WTC11 (cell line): ENCODE data around the gene TUNAR. TPM values are rescaled to one million over a fixed set of nuclear protein-coding genes. Genes with fewer than 3 reads are reported as not detected.
A peak's percentile ranks its signal among the peaks of the same experiment; 100 is the strongest.

Source experiments
- ATAC-seq: fragments of 200-7000 bp; cut with Tn5 transposase; 2 replicates; pipeline ENCODE4 v1.10.0; 2021; ENCODE audit warnings: mild to moderate bottlenecking, moderate library complexity
- CTCF ChIA-PET: fragments of 300-600 bp; sonication (Branson Sonifier 250); formaldehyde crosslinking; loops from one replicate; lab custom pipeline; 2021; ENCODE audit warnings: antibody characterized with exemption; lab: Charles Lee
- POLR2A ChIA-PET: fragments of 350-600 bp; sonication (Branson Sonifier 250); formaldehyde crosslinking; loops from one replicate; lab custom pipeline; 2021; ENCODE audit warnings: antibody characterized with exemption; lab: Charles Lee
- DNase-seq: peaks from one replicate; pipeline ENCODE4 v3.0.0; 2021; ENCODE audit warnings: low spot score
- H3K27ac Mint-ChIP-seq: 2 replicates; pipeline ENCODE4 v1.8.0; 2021; ENCODE audit warnings: mixed read lengths
- H3K27me3 Mint-ChIP-seq: 2 replicates; pipeline ENCODE4 v1.8.0; 2021; ENCODE audit warnings: low read depth, mild to moderate bottlenecking, moderate library complexity, mixed read lengths
- H3K36me3 Mint-ChIP-seq: 2 replicates; pipeline ENCODE4 v1.8.0; 2021; ENCODE audit warnings: mixed read lengths
- H3K4me1 Mint-ChIP-seq: 2 replicates; pipeline ENCODE4 v1.8.0; 2022; ENCODE audit warnings: mixed read lengths
- H3K4me3 Mint-ChIP-seq: 2 replicates; pipeline ENCODE4 v1.8.0; 2021; ENCODE audit warnings: mild to moderate bottlenecking, moderate library complexity, mixed read lengths
- H3K9me3 Mint-ChIP-seq: 2 replicates; pipeline ENCODE4 v1.8.0; 2021; ENCODE audit warnings: mixed read lengths
- EMX1 ChIP-seq: fragments of 250-450 bp; sonication (Bioruptor Pico); IDR thresholded peaks from 2 replicates; pipeline ENCODE4 v1.8.0; 2021; ENCODE audit warnings: mild to moderate bottlenecking
- ETV6 ChIP-seq: sonication (generic); formaldehyde crosslinking; IDR thresholded peaks from 2 replicates; pipeline ENCODE4 v1.8.1; 2022; ENCODE audit warnings: mild to moderate bottlenecking, missing genetic modification reagents
- MYBL2 ChIP-seq: sonication (generic); formaldehyde crosslinking; IDR thresholded peaks from 2 replicates; pipeline ENCODE4 v1.8.1; 2023; ENCODE audit warnings: mild to moderate bottlenecking, moderate library complexity, missing genetic modification reagents
- NFE2L1 ChIP-seq: sonication (generic); formaldehyde crosslinking; IDR thresholded peaks from 2 replicates; pipeline ENCODE4 v1.8.1; 2023; ENCODE audit warnings: missing genetic modification reagents
- ZNF121 ChIP-seq: sonication (generic); formaldehyde crosslinking; IDR thresholded peaks from 2 replicates; pipeline ENCODE4 v1.8.0; 2023; ENCODE audit warnings: missing genetic modification reagents
- ZNF396 ChIP-seq: fragments of 250-450 bp; sonication (Bioruptor Pico); IDR thresholded peaks from 2 replicates; pipeline ENCODE4 v1.8.0; 2021; ENCODE audit warnings: mild to moderate bottlenecking, moderate library complexity, borderline replicate concordance
- ZNF423 ChIP-seq: fragments of 250-450 bp; sonication (Bioruptor Pico); IDR thresholded peaks from 2 replicates; pipeline ENCODE4 v2.1.2; 2022; ENCODE audit warnings: mild to moderate bottlenecking, moderate library complexity
- total RNA-seq: library from RNA; stranded (reverse); gene quantifications from 3 replicates; pipeline ENCODE4 v1.2.3, GENCODE V29; 2021
- TF ChIP-seq, protein P1 (sequence below): fragments of 250-450 bp; sonication (Bioruptor Pico); IDR thresholded peaks from 2 replicates; pipeline ENCODE4 v1.8.0; 2021; ENCODE audit warnings: mild to moderate bottlenecking
- TF ChIP-seq, protein P2 (sequence below): sonication (generic); formaldehyde crosslinking; IDR thresholded peaks from 2 replicates; pipeline ENCODE4 v1.8.1; 2023; ENCODE audit warnings: mild to moderate bottlenecking, missing genetic modification reagents, borderline replicate concordance
- TF ChIP-seq, protein P3 (sequence below): sonication (generic); formaldehyde crosslinking; IDR thresholded peaks from 2 replicates; pipeline ENCODE4 v1.8.0; 2022; ENCODE audit warnings: missing genetic modification reagents
- TF ChIP-seq, protein P4 (sequence below): sonication (generic); formaldehyde crosslinking; IDR thresholded peaks from 2 replicates; pipeline ENCODE4 v1.8.1; 2023; ENCODE audit warnings: mild to moderate bottlenecking, missing genetic modification reagents
- TF ChIP-seq, protein P5 (sequence below): sonication (generic); formaldehyde crosslinking; IDR thresholded peaks from 2 replicates; pipeline ENCODE4 v1.8.0; 2023; ENCODE audit warnings: missing genetic modification reagents
- TF ChIP-seq, protein P6 (sequence below): sonication (generic); formaldehyde crosslinking; IDR thresholded peaks from 2 replicates; pipeline ENCODE4 v1.8.1; 2023; ENCODE audit warnings: mild to moderate bottlenecking, missing genetic modification reagents, moderate library complexity
- TF ChIP-seq, protein P7 (sequence below): sonication (generic); formaldehyde crosslinking; IDR thresholded peaks from 2 replicates; pipeline ENCODE4 v1.8.1; 2022; ENCODE audit warnings: mild to moderate bottlenecking, moderate library complexity, missing genetic modification reagents

Gene TUNAR
- total RNA-seq, 1 experiment from 2014 or later, result 36.3 TPM

DNA sequence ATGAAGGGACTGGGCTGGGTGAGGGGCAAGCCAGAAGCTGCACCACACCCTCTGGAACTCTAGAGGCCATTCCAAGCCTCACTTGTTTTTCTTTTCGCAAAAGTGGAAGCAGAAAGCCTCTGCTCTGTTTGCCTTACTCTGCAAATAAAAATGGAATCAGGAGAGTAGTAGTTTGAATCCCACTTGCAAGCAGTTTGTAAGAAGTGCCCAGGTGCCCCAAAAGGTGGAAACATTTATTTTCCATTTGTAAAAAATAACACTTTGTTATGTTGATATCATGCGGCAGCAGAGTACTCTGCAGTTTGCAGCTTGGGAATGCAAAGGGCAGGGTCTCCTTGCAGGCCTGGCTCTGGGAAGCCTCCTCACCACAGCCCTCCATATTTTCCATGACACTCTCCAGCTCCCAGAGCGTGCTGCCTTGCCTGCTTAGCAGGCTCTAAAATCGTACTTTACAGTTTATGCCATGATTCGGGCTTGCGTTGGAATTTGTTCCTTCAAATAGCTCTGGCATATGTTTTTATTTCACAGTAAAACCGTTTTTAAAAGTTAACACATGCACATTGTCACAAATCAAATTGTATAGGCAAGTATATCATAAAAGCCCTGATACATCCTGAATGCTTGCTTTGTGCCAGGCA, 20.0 kb downstream of the TUNAR start (continued):
- TF ChIP-seq, protein P1, sequence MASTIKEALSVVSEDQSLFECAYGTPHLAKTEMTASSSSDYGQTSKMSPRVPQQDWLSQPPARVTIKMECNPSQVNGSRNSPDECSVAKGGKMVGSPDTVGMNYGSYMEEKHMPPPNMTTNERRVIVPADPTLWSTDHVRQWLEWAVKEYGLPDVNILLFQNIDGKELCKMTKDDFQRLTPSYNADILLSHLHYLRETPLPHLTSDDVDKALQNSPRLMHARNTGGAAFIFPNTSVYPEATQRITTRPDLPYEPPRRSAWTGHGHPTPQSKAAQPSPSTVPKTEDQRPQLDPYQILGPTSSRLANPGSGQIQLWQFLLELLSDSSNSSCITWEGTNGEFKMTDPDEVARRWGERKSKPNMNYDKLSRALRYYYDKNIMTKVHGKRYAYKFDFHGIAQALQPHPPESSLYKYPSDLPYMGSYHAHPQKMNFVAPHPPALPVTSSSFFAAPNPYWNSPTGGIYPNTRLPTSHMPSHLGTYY (CRISPR knock-in tag), result no peak
- TF ChIP-seq EMX1 (CRISPR knock-in tag), result no peak
- TF ChIP-seq ETV6 (CRISPR knock-in tag), result no peak
- no peak for TF ChIP-seq ZNF423 (CRISPR knock-in tag)
- TF ChIP-seq, protein P2, sequence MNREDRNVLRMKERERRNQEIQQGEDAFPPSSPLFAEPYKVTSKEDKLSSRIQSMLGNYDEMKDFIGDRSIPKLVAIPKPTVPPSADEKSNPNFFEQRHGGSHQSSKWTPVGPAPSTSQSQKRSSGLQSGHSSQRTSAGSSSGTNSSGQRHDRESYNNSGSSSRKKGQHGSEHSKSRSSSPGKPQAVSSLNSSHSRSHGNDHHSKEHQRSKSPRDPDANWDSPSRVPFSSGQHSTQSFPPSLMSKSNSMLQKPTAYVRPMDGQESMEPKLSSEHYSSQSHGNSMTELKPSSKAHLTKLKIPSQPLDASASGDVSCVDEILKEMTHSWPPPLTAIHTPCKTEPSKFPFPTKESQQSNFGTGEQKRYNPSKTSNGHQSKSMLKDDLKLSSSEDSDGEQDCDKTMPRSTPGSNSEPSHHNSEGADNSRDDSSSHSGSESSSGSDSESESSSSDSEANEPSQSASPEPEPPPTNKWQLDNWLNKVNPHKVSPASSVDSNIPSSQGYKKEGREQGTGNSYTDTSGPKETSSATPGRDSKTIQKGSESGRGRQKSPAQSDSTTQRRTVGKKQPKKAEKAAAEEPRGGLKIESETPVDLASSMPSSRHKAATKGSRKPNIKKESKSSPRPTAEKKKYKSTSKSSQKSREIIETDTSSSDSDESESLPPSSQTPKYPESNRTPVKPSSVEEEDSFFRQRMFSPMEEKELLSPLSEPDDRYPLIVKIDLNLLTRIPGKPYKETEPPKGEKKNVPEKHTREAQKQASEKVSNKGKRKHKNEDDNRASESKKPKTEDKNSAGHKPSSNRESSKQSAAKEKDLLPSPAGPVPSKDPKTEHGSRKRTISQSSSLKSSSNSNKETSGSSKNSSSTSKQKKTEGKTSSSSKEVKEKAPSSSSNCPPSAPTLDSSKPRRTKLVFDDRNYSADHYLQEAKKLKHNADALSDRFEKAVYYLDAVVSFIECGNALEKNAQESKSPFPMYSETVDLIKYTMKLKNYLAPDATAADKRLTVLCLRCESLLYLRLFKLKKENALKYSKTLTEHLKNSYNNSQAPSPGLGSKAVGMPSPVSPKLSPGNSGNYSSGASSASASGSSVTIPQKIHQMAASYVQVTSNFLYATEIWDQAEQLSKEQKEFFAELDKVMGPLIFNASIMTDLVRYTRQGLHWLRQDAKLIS (CRISPR knock-in tag), result no peak

DNA sequence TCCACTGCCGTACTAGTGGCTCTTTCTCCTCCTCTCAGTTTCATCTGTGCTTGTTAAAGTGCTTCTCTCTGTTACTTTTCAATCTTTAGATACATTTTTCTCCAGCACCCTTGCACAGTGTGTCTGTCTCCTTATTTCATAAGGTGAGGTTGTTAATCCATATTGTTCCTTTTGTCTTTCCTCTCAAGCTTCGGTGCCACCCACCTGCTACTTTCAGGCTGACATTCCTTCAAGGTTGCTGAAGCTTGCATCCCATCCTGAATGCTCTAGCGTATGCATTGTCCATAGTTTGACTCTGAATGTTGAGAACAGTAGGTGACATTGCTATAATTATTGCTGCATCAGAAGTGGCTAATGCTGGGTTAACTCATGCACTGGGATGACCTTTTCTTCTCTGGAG, 20.6 kb downstream of the TUNAR start:
- Mint-ChIP-seq H3K36me3 (peaks cover 39% of the 10 kb centered on the region), H3K4me3 (peak overlapping the region; percentile 5; the same call in 1 of the 2 replicates), H3K4me1 (peaks cover 68% of the 10 kb centered on the region), H3K9me3 (no peaks in the 10 kb centered on the region), H3K27ac (peak overlapping the region; percentile 91), H3K27me3 (no peaks in the 10 kb centered on the region)
- DNase-seq (no peak), ATAC-seq (no peak)
- no peak for TF ChIP-seq ZNF396 (CRISPR knock-in tag)
- TF ChIP-seq, protein P3, sequence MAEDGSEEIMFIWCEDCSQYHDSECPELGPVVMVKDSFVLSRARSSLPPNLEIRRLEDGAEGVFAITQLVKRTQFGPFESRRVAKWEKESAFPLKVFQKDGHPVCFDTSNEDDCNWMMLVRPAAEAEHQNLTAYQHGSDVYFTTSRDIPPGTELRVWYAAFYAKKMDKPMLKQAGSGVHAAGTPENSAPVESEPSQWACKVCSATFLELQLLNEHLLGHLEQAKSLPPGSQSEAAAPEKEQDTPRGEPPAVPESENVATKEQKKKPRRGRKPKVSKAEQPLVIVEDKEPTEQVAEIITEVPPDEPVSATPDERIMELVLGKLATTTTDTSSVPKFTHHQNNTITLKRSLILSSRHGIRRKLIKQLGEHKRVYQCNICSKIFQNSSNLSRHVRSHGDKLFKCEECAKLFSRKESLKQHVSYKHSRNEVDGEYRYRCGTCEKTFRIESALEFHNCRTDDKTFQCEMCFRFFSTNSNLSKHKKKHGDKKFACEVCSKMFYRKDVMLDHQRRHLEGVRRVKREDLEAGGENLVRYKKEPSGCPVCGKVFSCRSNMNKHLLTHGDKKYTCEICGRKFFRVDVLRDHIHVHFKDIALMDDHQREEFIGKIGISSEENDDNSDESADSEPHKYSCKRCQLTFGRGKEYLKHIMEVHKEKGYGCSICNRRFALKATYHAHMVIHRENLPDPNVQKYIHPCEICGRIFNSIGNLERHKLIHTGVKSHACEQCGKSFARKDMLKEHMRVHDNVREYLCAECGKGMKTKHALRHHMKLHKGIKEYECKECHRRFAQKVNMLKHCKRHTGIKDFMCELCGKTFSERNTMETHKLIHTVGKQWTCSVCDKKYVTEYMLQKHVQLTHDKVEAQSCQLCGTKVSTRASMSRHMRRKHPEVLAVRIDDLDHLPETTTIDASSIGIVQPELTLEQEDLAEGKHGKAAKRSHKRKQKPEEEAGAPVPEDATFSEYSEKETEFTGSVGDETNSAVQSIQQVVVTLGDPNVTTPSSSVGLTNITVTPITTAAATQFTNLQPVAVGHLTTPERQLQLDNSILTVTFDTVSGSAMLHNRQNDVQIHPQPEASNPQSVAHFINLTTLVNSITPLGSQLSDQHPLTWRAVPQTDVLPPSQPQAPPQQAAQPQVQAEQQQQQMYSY (CRISPR knock-in tag), result peak; percentile 28; the same call in 1 of the 2 replicates
- ChIA-PET CTCF (interaction anchor here (1.1 to 3.6 kb wide), 8 partner anchors 10 to 155 kb away, joined by 3 to 38 read pairs (median 10); no protein-coding TSS in a partner anchor), POLR2A (no interaction called here)

DNA sequence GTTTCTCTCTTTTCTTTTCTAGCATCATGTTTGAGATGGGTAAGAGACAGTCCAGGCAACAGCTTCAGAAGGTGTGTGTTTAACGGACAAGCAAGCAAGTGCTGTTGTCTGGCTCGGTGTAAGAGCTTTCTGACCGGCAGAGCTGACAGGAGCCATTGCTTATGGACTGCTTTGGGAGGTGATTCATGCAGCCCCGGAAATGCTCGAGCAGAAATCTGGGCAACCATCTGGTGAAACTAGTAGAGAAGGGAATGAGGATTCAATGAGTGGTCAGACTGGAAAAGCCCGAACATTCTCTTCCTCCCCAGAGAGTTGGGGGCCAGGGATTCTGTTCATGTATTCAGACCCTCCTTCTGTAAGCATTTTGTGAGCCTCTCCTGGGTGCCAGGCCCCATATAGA, 24.4 kb downstream of the TUNAR start:
- CTCF ChIA-PET, result no interaction called here
- ATAC-seq, result no peak
- peak overlapping the region; percentile 14 for H3K27ac Mint-ChIP-seq

More for the DNA sequence above, 24.4 kb downstream of the TUNAR start:
- H3K9me3 Mint-ChIP-seq, result no peaks in the 10 kb centered on the region
- H3K4me3 Mint-ChIP-seq, result no peak overlapping the region
- peaks cover 54% of the 10 kb centered on the region for H3K4me1 Mint-ChIP-seq
- TF ChIP-seq, protein P4, sequence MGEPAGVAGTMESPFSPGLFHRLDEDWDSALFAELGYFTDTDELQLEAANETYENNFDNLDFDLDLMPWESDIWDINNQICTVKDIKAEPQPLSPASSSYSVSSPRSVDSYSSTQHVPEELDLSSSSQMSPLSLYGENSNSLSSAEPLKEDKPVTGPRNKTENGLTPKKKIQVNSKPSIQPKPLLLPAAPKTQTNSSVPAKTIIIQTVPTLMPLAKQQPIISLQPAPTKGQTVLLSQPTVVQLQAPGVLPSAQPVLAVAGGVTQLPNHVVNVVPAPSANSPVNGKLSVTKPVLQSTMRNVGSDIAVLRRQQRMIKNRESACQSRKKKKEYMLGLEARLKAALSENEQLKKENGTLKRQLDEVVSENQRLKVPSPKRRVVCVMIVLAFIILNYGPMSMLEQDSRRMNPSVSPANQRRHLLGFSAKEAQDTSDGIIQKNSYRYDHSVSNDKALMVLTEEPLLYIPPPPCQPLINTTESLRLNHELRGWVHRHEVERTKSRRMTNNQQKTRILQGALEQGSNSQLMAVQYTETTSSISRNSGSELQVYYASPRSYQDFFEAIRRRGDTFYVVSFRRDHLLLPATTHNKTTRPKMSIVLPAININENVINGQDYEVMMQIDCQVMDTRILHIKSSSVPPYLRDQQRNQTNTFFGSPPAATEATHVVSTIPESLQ (CRISPR knock-in tag), result no peak
- TF ChIP-seq ZNF121 (no peak), NFE2L1 (CRISPR knock-in tag) (no peak), ZNF396 (CRISPR knock-in tag) (no peak), MYBL2 (no peak)
- TF ChIP-seq, protein P5, sequence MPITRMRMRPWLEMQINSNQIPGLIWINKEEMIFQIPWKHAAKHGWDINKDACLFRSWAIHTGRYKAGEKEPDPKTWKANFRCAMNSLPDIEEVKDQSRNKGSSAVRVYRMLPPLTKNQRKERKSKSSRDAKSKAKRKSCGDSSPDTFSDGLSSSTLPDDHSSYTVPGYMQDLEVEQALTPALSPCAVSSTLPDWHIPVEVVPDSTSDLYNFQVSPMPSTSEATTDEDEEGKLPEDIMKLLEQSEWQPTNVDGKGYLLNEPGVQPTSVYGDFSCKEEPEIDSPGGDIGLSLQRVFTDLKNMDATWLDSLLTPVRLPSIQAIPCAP (CRISPR knock-in tag), result no peak
- TF ChIP-seq, protein P6, sequence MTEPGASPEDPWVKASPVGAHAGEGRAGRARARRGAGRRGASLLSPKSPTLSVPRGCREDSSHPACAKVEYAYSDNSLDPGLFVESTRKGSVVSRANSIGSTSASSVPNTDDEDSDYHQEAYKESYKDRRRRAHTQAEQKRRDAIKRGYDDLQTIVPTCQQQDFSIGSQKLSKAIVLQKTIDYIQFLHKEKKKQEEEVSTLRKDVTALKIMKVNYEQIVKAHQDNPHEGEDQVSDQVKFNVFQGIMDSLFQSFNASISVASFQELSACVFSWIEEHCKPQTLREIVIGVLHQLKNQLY (CRISPR knock-in tag), result no peak
- TF ChIP-seq, protein P3 (CRISPR knock-in tag), result no peak
- TF ChIP-seq, protein P7, sequence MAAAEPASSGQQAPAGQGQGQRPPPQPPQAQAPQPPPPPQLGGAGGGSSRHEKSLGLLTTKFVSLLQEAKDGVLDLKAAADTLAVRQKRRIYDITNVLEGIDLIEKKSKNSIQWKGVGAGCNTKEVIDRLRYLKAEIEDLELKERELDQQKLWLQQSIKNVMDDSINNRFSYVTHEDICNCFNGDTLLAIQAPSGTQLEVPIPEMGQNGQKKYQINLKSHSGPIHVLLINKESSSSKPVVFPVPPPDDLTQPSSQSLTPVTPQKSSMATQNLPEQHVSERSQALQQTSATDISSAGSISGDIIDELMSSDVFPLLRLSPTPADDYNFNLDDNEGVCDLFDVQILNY, result no peak
- peaks cover 50% of the 10 kb centered on the region for H3K36me3 Mint-ChIP-seq
- H3K27me3 Mint-ChIP-seq, result no peaks in the 10 kb centered on the region
- POLR2A ChIA-PET, result no interaction called here
- DNase-seq, result no peak
